DOHH2 (cell line): Measurements from ENCODE around the gene NAPEPLD.
"Not testable (repeated sequence)": the region's sequence is repeated elsewhere in the genome, so short reads cannot be mapped to it uniquely, and the experiment has no call there.

ENCODE experiments used
- CTCF ChIP-seq: fragments of 200-600 bp; sonication (generic); IDR thresholded peaks from one replicate; pipeline ENCODE4 v1.5.1; 2014; ENCODE audit warnings: antibody characterized with exemption, mild to moderate bottlenecking, low read depth, low read length; ENCODE audit not compliant: poor library complexity, severe bottlenecking
- EZH2phosphoT487 ChIP-seq: fragments of 200-600 bp; sonication (generic); IDR thresholded peaks from 2 replicates; pipeline ENCODE4 v1.6.1; 2017; ENCODE audit warnings: borderline replicate concordance, mild to moderate bottlenecking, antibody characterized with exemption, low read length, moderate library complexity, mixed read lengths

DNA sequence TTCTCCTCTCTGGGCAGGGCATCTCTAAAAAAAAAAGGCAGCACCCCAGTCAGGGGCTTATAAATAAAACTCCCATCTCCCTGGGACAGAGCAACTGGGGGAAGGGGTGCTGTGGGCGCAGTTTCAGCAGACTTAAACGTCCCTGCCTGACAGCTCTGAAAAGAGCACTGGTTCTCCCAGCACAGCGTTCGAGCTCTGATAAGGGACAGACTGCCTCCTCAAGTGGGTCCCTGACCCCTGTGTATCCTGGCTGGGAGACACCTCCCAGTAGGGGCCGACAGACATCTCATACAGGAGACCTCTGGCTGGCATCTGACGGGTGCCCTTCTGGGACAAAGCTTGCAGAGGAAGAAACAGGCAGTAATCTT is 42.2 kb downstream of the NAPEPLD start:
- TF ChIP-seq CTCF, EZH2phosphoT487: not testable (repeated sequence)
